NCI-H1092 (cell line): ENCODE results near the gene CTNNAL1.
"Not testable (repeated sequence)": the region's sequence is repeated elsewhere in the genome, so short reads cannot be mapped to it uniquely, and the experiment has no call there.

ENCODE experiments used
- DNase-seq: peaks from one replicate; lab custom pipeline; 2025; lab: John Stamatoyannopoulos, UW

CTNNAL1 gene

GRCh38 chr9:108991479-108991878 lies 21.8 kb downstream of the CTNNAL1 start:
- no peak for DNase-seq

- DNase-seq = no peak
Observed at GRCh38 chr9:108983885-108984284, 29.4 kb downstream of the CTNNAL1 start.

- DNase-seq = no peak
Observed at GRCh38 chr9:108980893-108981292, 32.4 kb downstream of the CTNNAL1 start.

GRCh38 chr9:108978205-108978604 lies 35.1 kb downstream of the CTNNAL1 start:
- no peak for DNase-seq

GRCh38 chr9:108973895-108974294 lies 39.4 kb downstream of the CTNNAL1 start:
- DNase-seq = no peak

- no peak for DNase-seq
Observed at GRCh38 chr9:108972626-108973209, 40.6 kb downstream of the CTNNAL1 start.

GRCh38 chr9:108972186-108972585 lies 41.1 kb downstream of the CTNNAL1 start:
- no peak for DNase-seq

- not testable (repeated sequence) for DNase-seq
Observed at GRCh38 chr9:108971392-108971791, 41.9 kb downstream of the CTNNAL1 start.

- DNase-seq = no peak
Observed at GRCh38 chr9:108967916-108968315, 45.4 kb downstream of the CTNNAL1 start.

GRCh38 chr9:108963459-108964143 lies 49.7 kb downstream of the CTNNAL1 start:
- no peak for DNase-seq

- no peak for DNase-seq
Observed at GRCh38 chr9:108961151-108961550, 52.1 kb downstream of the CTNNAL1 start.

- no peak for DNase-seq
Observed at GRCh38 chr9:108960331-108960730, 53.0 kb downstream of the CTNNAL1 start.

- DNase-seq = no peak
Observed at GRCh38 chr9:108956631-108957026, 56.7 kb downstream of the CTNNAL1 start.

- DNase-seq = no peak
Observed at GRCh38 chr9:108956022-108956630, 57.2 kb downstream of the CTNNAL1 start.

GRCh38 chr9:108953983-108954574 lies 59.2 kb downstream of the CTNNAL1 start:
- DNase-seq = no peak

- no peak for DNase-seq
Observed at GRCh38 chr9:108951578-108951977, 61.7 kb downstream of the CTNNAL1 start.

- no peak for DNase-seq
Observed at GRCh38 chr9:108950168-108950567, 63.1 kb downstream of the CTNNAL1 start.

GRCh38 chr9:108939975-108940374 lies 73.3 kb downstream of the CTNNAL1 start:
- no peak for DNase-seq

GRCh38 chr9:108937561-108938305 lies 75.6 kb downstream of the CTNNAL1 start:
- no peak for DNase-seq

GRCh38 chr9:108934323-108934893 lies 78.9 kb downstream of the CTNNAL1 start, which contains the start of gene ABITRAM:
Gene ABITRAM (plus strand): TSS chr9:108934400. CDS start chr9:108934487, 87 bp downstream.
- DNase-seq = peak; percentile 85

- DNase-seq = peak; percentile 93
Observed at GRCh38 chr9:108933718-108934322, 79.5 kb downstream of the CTNNAL1 start, which contains the start of gene ELP1. Gene ELP1 (minus strand): TSS chr9:108934124. CDS start chr9:108931146, 2,978 bp downstream.
